T-cell (primary cell): ENCODE results near the gene ZFAND3. TPM values are rescaled to one million over a fixed set of nuclear protein-coding genes. Genes with fewer than 3 reads are reported as not detected.

Experiments used
- ATAC-seq, 4 experiments: fragments of 200-7000 bp in 3 of 4; fragments of 150-1000 bp in 1 of 4; cut with Tn5 transposase; replicated peaks in 1 of 4; 1 replicate in 3 of 4; 2 replicates in 1 of 4; pipeline ENCODE4 v1.10.0; 2021; ENCODE audit warnings: moderate library complexity in 3 of 4, mild to moderate bottlenecking in 2 of 4, moderate number of reproducible peaks in 1 of 4
- CTCF ChIA-PET, 2 donors: fragments of 300-600 bp; sonication (Branson Sonifier 250); formaldehyde crosslinking; loops; one replicate each; lab custom pipeline; 2022; ENCODE audit warnings: antibody characterized with exemption in 2 of 2; lab: Charles Lee
- POLR2A ChIA-PET, 2 donors: fragments of 300-600 bp; sonication (Branson Sonifier 250); formaldehyde crosslinking; loops; one replicate each; lab custom pipeline; 2022; ENCODE audit warnings: antibody characterized with exemption in 2 of 2; lab: Charles Lee
- DNase-seq, 35 experiments: peaks; one replicate each; pipeline versions ENCODE4 v3.0.0 to v3.0.0-alpha.2; 2013 to 2023
- H3K27ac ChIP-seq: one replicate; pipeline ENCODE4 v1.5.1; 2013; ENCODE audit warnings: low read length
- H3K27me3 ChIP-seq, 2 experiments: replicated peaks in 1 of 2; 1 replicate in 1 of 2; 2 replicates in 1 of 2; pipeline versions ENCODE4 v1.6.1 to v1.7.0; 2013; ENCODE audit warnings: low read length in 1 of 2, mixed read lengths in 1 of 2; ENCODE audit not compliant: control insufficient read depth in 2 of 2, insufficient read depth in 2 of 2; ENCODE audit errors: extremely low read depth in 1 of 2
- H3K36me3 ChIP-seq, 2 donors: 1 replicate in 1 of 2; 2 replicates in 1 of 2; pipeline versions ENCODE4 v1.6.1 to v1.7.0; 2013; ENCODE audit warnings: low read length in 1 of 2; ENCODE audit not compliant: control insufficient read depth in 2 of 2, insufficient read depth in 1 of 2; ENCODE audit errors: extremely low read depth in 1 of 2
- H3K4me1 ChIP-seq, 2 experiments: 1 replicate in 1 of 2; 2 replicates in 1 of 2; pipeline versions ENCODE4 v1.6.1 to v1.7.0; 2013; ENCODE audit warnings: low read length in 2 of 2, mixed read lengths in 1 of 2; ENCODE audit not compliant: insufficient read depth in 2 of 2, control insufficient read depth in 1 of 2; ENCODE audit errors: extremely low read depth in 1 of 2
- H3K4me3 ChIP-seq, 2 donors: 1 replicate in 1 of 2; 2 replicates in 1 of 2; pipeline versions ENCODE4 v1.5.1 to v1.7.0; 2013; ENCODE audit warnings: mild to moderate bottlenecking in 2 of 2, low read length in 1 of 2, moderate library complexity in 1 of 2; ENCODE audit not compliant: control insufficient read depth in 1 of 2; ENCODE audit errors: extremely low read depth in 1 of 2
- H3K9me3 ChIP-seq: 2 replicates; pipeline ENCODE4 v1.7.0; 2013
- H3K27ac Mint-ChIP-seq, 2 donors: one replicate each; pipeline ENCODE4 v1.8.0; 2020 to 2021; ENCODE audit warnings: mild to moderate bottlenecking in 2 of 2, mixed read lengths in 2 of 2
- H3K27me3 Mint-ChIP-seq, 2 donors: one replicate each; pipeline ENCODE4 v1.8.0; 2021 to 2022; ENCODE audit warnings: mixed read lengths in 2 of 2
- H3K36me3 Mint-ChIP-seq: one replicate; pipeline ENCODE4 v1.8.0; 2021; ENCODE audit warnings: mixed read lengths
- H3K4me1 Mint-ChIP-seq, 3 donors: one replicate each; pipeline ENCODE4 v1.8.0; 2020 to 2022; ENCODE audit warnings: mixed read lengths in 3 of 3, mild to moderate bottlenecking in 1 of 3
- H3K4me3 Mint-ChIP-seq, 3 donors: one replicate each; pipeline ENCODE4 v1.8.0; 2020 to 2022; ENCODE audit warnings: mild to moderate bottlenecking in 3 of 3, mixed read lengths in 3 of 3, moderate library complexity in 3 of 3
- H3K9me3 Mint-ChIP-seq, 3 donors: one replicate each; pipeline ENCODE4 v1.8.0; 2020 to 2022; ENCODE audit warnings: mixed read lengths in 3 of 3
- WGBS: methylation state at CpG from one replicate; pipeline ENCODE4 v1.1.5; 2013; ENCODE audit warnings: missing lambda C conversion rate; ENCODE audit not compliant: insufficient coverage; 5-methylcytosine and 5-hydroxymethylcytosine counted together
- total RNA-seq, 35 experiments: library from RNA in 6 of 35; stranded (reverse) in 6 of 35; fragments of 120-200 nt in 1 of 35; gene quantifications; one replicate each; pipeline versions ENCODE4 v1.2.1 to v1.2.4 and lab custom pipeline; 2013 to 2026

ZFAND3 gene
- total RNA-seq, 5 donors from 2014 or later (not counting 1 experiment from before 2014, with no cell fraction given): 35.6 to 59.3 (median 36.4) TPM

DNA sequence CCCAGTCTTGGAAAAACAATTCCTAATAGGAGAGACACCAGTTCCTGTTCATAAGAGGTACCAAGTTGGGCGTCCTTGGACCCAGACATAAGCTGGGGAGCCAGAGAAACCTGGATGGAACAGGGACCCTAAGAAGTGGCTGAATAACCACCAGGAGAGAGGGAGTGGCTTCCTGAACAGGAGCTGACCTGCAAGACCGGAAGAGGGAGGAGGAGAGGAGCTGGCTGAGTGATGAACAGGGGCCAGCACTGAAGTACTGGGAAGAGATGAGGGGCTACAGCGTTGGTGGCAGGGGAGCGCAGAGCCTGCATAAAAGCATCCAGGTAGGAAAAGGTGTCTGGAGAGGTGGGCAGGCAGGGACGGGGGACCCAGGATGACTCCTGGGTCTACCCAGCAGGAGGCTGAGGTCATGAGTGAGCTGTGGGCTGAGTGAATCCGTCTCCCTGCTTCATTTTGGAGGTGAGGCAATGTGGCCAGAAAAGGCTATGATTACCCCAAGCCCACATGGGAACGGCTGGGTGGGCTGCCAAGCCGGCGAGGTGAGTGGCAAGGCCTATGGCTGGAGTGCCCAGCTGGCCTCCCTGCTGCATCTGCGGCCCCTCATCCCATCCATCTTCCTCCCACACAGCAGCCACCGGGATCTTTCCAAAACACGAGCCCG lies 34.4 kb upstream of the ZFAND3 start:
- Mint-ChIP-seq H3K27ac (no peak overlapping the region), H3K4me1 (peaks cover 16 to 19% (median 17%) of the 10 kb centered on the region in 3 donors), H3K36me3 (no peaks in the 10 kb centered on the region), H3K4me3 (peak overlapping the region in 1 of 3 donors; percentile 87), H3K9me3 (no peaks in the 10 kb centered on the region), H3K27me3 (peaks cover 22 to 39% of the 10 kb centered on the region in 2 donors)
- ChIA-PET POLR2A (no interaction called here), CTCF (no interaction called here)
- peaks cover 0 to 19% of the 10 kb centered on the region in 2 experiments for H3K4me1 ChIP-seq
- H3K4me3 ChIP-seq: no peak overlapping the region
- 79% methylated on average over 13 of the region's 13 CpGs for WGBS
- ATAC-seq (no peak), DNase-seq (no peak)
- H3K36me3 ChIP-seq: no peaks in the 10 kb centered on the region
- H3K9me3 ChIP-seq: no peaks in the 10 kb centered on the region
- H3K27me3 ChIP-seq: peaks cover 0 to 38% of the 10 kb centered on the region in 2 experiments
- no peak overlapping the region for H3K27ac ChIP-seq

DNA sequence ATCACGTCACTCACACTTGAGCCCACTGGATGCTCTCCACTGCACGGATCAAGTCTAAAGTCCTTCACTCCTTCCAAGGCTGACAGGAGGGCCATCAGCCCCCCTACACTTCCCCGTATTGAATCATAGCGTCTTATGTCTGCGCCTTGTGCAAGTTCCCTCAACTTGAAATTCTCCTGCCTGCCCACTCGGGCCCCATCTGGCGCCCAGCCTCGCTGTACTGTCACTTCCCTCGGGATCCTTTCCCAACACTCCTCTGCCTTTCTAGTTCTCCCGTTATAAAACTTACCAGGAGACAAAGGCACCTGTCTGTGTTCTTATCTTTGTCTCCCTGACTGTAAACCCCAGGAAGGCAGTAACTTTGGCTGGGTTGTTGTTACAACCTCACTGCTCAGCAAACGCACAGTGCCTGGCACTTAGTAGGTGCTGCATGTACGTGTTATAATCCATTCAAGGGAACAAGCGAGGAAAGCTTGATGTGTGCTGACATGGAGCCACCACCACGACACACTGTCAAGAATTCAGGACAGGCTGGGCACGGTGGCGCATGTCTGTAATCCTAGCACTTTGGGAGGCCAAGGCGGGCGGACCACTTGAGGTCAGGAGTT lies 33.8 kb upstream of the ZFAND3 start:
- DNase-seq (no peak), ATAC-seq (no peak)
- WGBS: 90% methylated on average over 16 of the region's 18 CpGs
- H3K36me3 Mint-ChIP-seq: no peaks in the 10 kb centered on the region
- H3K4me1 ChIP-seq: peaks cover 0 to 19% of the 10 kb centered on the region in 2 experiments
- peaks cover 22 to 37% of the 10 kb centered on the region in 2 donors for H3K27me3 Mint-ChIP-seq
- CTCF ChIA-PET: no interaction called here
- POLR2A ChIA-PET: no interaction called here
- no peak overlapping the region for H3K27ac Mint-ChIP-seq
- no peaks in the 10 kb centered on the region for H3K9me3 Mint-ChIP-seq
- H3K4me3 Mint-ChIP-seq: no peak overlapping the region
- H3K27me3 ChIP-seq: peaks cover 0 to 33% of the 10 kb centered on the region in 2 experiments
- no peak overlapping the region for H3K27ac ChIP-seq
- H3K36me3 ChIP-seq: no peaks in the 10 kb centered on the region
- no peaks in the 10 kb centered on the region for H3K9me3 ChIP-seq
- no peak overlapping the region for H3K4me3 ChIP-seq
- H3K4me1 Mint-ChIP-seq: peaks cover 16 to 20% (median 19%) of the 10 kb centered on the region in 3 donors

DNA sequence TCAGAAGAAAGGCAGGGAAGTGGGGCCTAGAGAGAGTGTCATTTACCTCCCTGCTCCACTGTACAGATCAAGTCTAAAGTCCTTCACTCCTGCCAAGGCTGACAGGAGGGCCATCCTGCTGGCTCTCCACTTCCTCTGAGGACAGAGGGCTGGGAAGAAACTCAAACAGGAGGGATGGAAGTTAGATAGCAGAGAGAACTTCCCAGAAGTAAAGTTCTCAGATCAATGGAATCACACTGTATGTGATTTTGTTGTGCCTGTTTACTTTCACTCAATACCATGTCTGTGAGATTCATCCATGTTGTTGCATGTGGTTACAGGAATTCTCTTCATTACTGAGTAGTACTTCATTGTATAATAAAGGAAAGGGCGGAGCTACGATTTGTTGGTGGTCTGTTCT lies 32.3 kb upstream of the ZFAND3 start:
- H3K36me3 ChIP-seq: no peaks in the 10 kb centered on the region
- peaks cover 0 to 26% of the 10 kb centered on the region in 2 experiments for H3K4me1 ChIP-seq
- H3K27ac ChIP-seq: no peak overlapping the region
- H3K36me3 Mint-ChIP-seq: no peaks in the 10 kb centered on the region
- no CpG with 5 or more reads among the region's 2 CpGs for WGBS
- H3K27ac Mint-ChIP-seq: no peak overlapping the region
- H3K9me3 Mint-ChIP-seq: no peaks in the 10 kb centered on the region
- H3K4me3 ChIP-seq: no peak overlapping the region
- ChIA-PET CTCF (no interaction called here), POLR2A (no interaction called here)
- DNase-seq: no peak
- ATAC-seq: no peak
- H3K4me3 Mint-ChIP-seq: no peak overlapping the region
- H3K27me3 ChIP-seq: peaks cover 0 to 31% of the 10 kb centered on the region in 2 experiments
- H3K9me3 ChIP-seq: no peaks in the 10 kb centered on the region
- H3K27me3 Mint-ChIP-seq: peaks cover 18 to 32% of the 10 kb centered on the region in 2 donors
- H3K4me1 Mint-ChIP-seq: peaks cover 19 to 26% (median 24%) of the 10 kb centered on the region in 3 donors

DNA sequence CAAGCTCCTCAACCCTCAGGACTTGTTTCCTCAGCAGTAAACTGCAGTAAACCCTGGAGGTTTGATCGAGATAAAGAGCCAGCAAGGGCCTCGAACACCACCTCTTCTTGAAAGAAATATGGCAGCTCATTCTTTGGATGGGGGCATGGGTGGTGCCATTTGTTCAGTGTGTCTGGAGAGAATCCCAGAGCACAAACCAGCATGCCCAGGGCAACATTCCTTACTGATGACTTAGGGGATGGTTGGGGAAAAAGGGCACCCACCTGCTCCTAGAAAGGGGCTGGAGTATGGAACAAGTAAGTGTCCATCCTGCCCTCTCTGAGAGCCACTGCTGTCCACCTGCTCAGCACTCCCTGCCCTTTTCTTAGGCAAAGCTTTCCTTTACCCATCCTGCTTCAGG lies 31.3 kb upstream of the ZFAND3 start:
- Mint-ChIP-seq H3K27me3 (peaks cover 18 to 26% of the 10 kb centered on the region in 2 donors), H3K27ac (no peak overlapping the region), H3K4me3 (no peak overlapping the region), H3K36me3 (no peaks in the 10 kb centered on the region), H3K4me1 (peaks cover 11 to 20% (median 18%) of the 10 kb centered on the region in 3 donors), H3K9me3 (no peaks in the 10 kb centered on the region)
- Histone ChIP-seq H3K27me3 (peaks cover 0 to 23% of the 10 kb centered on the region in 2 experiments), H3K9me3 (no peaks in the 10 kb centered on the region), H3K36me3 (no peaks in the 10 kb centered on the region), H3K4me1 (peaks cover 0 to 22% of the 10 kb centered on the region in 2 experiments), H3K4me3 (no peak overlapping the region), H3K27ac (no peak overlapping the region)
- DNase-seq (no peak), ATAC-seq (no peak)
- CTCF ChIA-PET: interaction anchor here in 1 of 2 donors (0.6 kb wide), 1 partner anchor 462 kb away, joined by 8 read pairs; no protein-coding TSS in a partner anchor
- POLR2A ChIA-PET: interaction anchor here in 1 of 2 donors (0.6 kb wide), 1 partner anchor 302 kb away, joined by 6 read pairs; no protein-coding TSS in a partner anchor
- WGBS: 77% methylated on average over 2 of the region's 2 CpGs

DNA sequence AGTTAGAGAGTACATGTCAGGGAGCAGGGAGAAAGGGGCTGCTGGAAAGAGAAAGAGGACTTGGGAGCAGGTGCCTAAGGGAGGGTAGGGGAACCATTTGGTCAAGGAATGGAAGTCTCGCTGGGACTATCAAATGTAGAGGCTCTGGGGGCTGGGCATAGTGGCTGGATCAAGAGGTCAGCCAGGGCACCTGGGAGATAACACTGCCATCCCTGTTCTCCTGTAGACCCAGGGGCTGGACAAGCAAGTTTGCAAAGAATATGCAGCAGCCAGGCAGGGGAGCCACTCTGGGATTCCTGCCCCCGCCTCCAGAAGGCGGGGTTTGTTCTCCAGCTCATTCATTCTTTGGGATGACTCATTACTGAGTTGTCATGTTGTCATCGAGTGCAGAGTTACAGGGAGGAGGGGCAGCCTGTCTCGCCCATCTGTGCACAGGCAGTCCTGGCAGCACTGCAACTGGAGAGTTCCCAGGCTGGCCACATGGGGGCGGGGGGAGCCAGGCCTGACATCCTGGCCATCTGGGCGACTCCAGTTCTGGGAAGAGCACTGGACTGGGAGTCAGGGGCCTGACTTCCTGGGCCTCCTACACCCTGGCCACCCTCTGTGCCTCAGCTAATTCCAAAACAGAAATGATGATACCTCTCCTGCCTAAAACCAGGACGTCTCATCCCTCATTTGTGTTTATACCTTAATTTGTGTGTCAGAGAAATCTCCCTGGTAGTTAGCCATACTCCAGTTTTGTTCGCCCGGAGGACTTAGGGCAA lies 28.2 kb upstream of the ZFAND3 start:
- Histone ChIP-seq H3K4me1 (peaks cover 0 to 7% of the 10 kb centered on the region in 2 experiments), H3K4me3 (no peak overlapping the region), H3K9me3 (no peaks in the 10 kb centered on the region), H3K27me3 (no peaks in the 10 kb centered on the region), H3K36me3 (no peaks in the 10 kb centered on the region), H3K27ac (no peak overlapping the region)
- peak; percentile 98 to 100 (median 100) for ATAC-seq
- POLR2A ChIA-PET: interaction anchor here in 1 of 2 donors (0.5 kb wide), 1 partner anchor 94 kb away, joined by 11 read pairs; the partner anchor contains the start of gene MDGA1
- peaks cover 0 to 9% (median 8%) of the 10 kb centered on the region in 3 donors for H3K4me1 Mint-ChIP-seq
- DNase-seq: peak; percentile 41 to 80 (median 64)
- no peaks in the 10 kb centered on the region for H3K36me3 Mint-ChIP-seq
- H3K4me3 Mint-ChIP-seq: no peak overlapping the region
- H3K27ac Mint-ChIP-seq: peak overlapping the region in 1 of 2 donors; percentile 47
- CTCF ChIA-PET: interaction anchor here (0.5 to 1.4 kb wide), 8 partner anchors 15 to 1158 kb away, joined by 3 to 6 read pairs (median 4); no protein-coding TSS in a partner anchor
- no peaks in the 10 kb centered on the region for H3K9me3 Mint-ChIP-seq
- WGBS: 31% methylated on average over 9 of the region's 10 CpGs
- H3K27me3 Mint-ChIP-seq: no peaks in the 10 kb centered on the region

DNA sequence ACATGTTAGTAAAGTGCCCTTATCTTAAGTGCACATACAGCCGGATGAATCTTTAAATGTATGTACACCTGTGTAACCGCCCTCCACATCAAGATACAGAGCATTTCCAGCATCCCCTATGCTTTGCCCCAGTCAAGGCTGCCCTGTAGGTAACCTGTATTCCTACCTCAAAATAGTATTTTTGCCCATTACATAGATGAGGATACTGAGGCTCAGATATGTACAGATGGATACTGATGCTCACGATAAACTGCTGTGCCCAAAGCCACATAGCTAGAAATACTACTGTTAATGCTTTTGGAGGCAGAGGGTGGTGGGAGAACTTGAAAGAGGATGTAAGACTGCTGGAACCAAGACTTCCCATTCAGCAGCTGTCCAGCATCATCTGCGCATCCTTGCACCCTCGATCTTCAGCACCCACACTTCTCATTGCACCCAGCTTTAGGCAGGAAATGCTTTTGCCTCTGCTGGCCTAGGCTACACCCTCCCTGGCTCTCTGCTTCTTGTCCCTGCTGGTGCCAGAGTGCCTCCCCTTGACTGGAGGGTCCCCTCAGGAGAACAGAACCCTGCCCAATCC lies 27.0 kb upstream of the ZFAND3 start:
- ATAC-seq (no peak), DNase-seq (no peak)
- Mint-ChIP-seq H3K36me3 (no peaks in the 10 kb centered on the region), H3K27me3 (no peaks in the 10 kb centered on the region), H3K27ac (no peak overlapping the region), H3K4me3 (no peak overlapping the region), H3K4me1 (peaks cover 0 to 9% (median 8%) of the 10 kb centered on the region in 3 donors), H3K9me3 (no peaks in the 10 kb centered on the region)
- no peak overlapping the region for H3K4me3 ChIP-seq
- H3K27me3 ChIP-seq: no peaks in the 10 kb centered on the region
- ChIA-PET POLR2A (no interaction called here), CTCF (interaction anchor here in 1 of 2 donors (0.7 to 1.7 kb wide), 2 partner anchors 67 to 280 kb away, joined by 4 to 8 read pairs; no protein-coding TSS in a partner anchor)
- no peak overlapping the region for H3K27ac ChIP-seq
- H3K36me3 ChIP-seq: no peaks in the 10 kb centered on the region
- no peaks in the 10 kb centered on the region for H3K9me3 ChIP-seq
- 82% methylated on average over 2 of the region's 5 CpGs for WGBS
- peaks cover 0 to 7% of the 10 kb centered on the region in 2 experiments for H3K4me1 ChIP-seq
